ENCODE data around the gene CTNND2. TPM values are rescaled to one million over a fixed set of nuclear protein-coding genes. Genes with fewer than 3 reads are reported as not detected.

CTNND2 gene
- total RNA-seq, 2 experiments from 2014 or later, result not detected

GRCh38 chr5:11494340-11494739 is 409.9 kb downstream of the CTNND2 start:
- Mint-ChIP-seq H3K36me3 (ENCODE audit: low read depth) (no peaks in the 10 kb centered on the region), H3K27ac (no peak overlapping the region), H3K4me3 (no peak overlapping the region), H3K27me3 (no peaks in the 10 kb centered on the region), H3K4me1 (ENCODE audit: low read depth) (no peaks in the 10 kb centered on the region), H3K9me3 (no peaks in the 10 kb centered on the region)
- ChIA-PET POLR2A (no interaction called here), CTCF (no interaction called here)
- intact Hi-C loops (cut with micrococcal nuclease), result loop anchor here (10.0 kb wide), 1 partner anchor 1040 kb away; no protein-coding TSS in a partner anchor
- DNase-seq (no peak), ATAC-seq (no peak)
- TF ChIP-seq CTCF (IDR thresholded peaks at IDR 0.05), result no peak

- ChIA-PET CTCF (no interaction called here), POLR2A (no interaction called here)
- H3K27me3 Mint-ChIP-seq, result no peaks in the 10 kb centered on the region
- no peak overlapping the region for H3K27ac Mint-ChIP-seq
- H3K4me3 Mint-ChIP-seq, result no peak overlapping the region
- no peaks in the 10 kb centered on the region for H3K4me1 Mint-ChIP-seq (ENCODE audit: low read depth)
- TF ChIP-seq CTCF (IDR thresholded peaks at IDR 0.05), result no peak
- no peak for ATAC-seq
- intact Hi-C loops (cut with micrococcal nuclease), result loop anchor here (10.0 kb wide), 1 partner anchor 1037 kb away; no protein-coding TSS in a partner anchor
- H3K36me3 Mint-ChIP-seq (ENCODE audit: low read depth), result no peaks in the 10 kb centered on the region
- DNase-seq, result no peak
- H3K9me3 Mint-ChIP-seq, result no peaks in the 10 kb centered on the region
These were observed 412.7 kb downstream of the CTNND2 start for GRCh38 chr5:11491404-11492075.

DNA sequence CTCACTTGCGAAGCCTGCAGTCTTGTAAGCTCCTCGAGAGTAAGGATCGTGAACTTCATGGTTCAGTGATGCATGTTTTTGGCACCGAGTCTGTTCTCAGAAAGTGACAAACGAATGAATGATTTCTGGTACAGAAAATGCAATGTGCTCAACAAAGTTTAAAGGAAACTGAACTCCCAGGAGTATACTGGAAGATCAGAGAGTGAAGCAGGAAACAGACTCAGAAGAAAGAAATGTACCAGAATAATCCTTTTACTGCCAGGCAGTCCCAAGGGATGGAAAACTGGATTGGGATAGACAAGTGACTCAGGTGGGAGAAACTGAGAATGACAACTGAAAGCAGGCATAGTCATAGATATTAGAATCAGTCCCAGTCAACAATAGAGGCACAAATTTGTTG is 420.6 kb downstream of the CTNND2 start:
- CTCF ChIA-PET, result no interaction called here
- H3K9me3 Mint-ChIP-seq, result peaks cover 1% of the 10 kb centered on the region
- H3K36me3 Mint-ChIP-seq (ENCODE audit: low read depth), result no peaks in the 10 kb centered on the region
- DNase-seq (no peak), ATAC-seq (no peak)
- H3K27ac Mint-ChIP-seq, result no peak overlapping the region
- POLR2A ChIA-PET, result no interaction called here
- no peaks in the 10 kb centered on the region for H3K27me3 Mint-ChIP-seq
- TF ChIP-seq CTCF (IDR thresholded peaks at IDR 0.05), result no peak
- H3K4me3 Mint-ChIP-seq, result no peak overlapping the region
- H3K4me1 Mint-ChIP-seq (ENCODE audit: low read depth), result no peaks in the 10 kb centered on the region
- intact Hi-C loops (cut with micrococcal nuclease), result no loop called here

- ATAC-seq, result no peak
- Mint-ChIP-seq H3K36me3 (ENCODE audit: low read depth) (no peaks in the 10 kb centered on the region), H3K27me3 (no peaks in the 10 kb centered on the region), H3K9me3 (peaks cover 1% of the 10 kb centered on the region), H3K27ac (no peak overlapping the region), H3K4me1 (ENCODE audit: low read depth) (no peaks in the 10 kb centered on the region), H3K4me3 (no peak overlapping the region)
- no peak for DNase-seq
- CTCF ChIA-PET, result no interaction called here
- intact Hi-C loops (cut with micrococcal nuclease), result no loop called here
- POLR2A ChIA-PET, result no interaction called here
- TF ChIP-seq CTCF (IDR thresholded peaks at IDR 0.05), result no peak
These were observed 422.2 kb downstream of the CTNND2 start for GRCh38 chr5:11482011-11482410.

GRCh38 chr5:11477786-11478185 is 426.5 kb downstream of the CTNND2 start:
- intact Hi-C loops (cut with micrococcal nuclease), result no loop called here
- no peak for ATAC-seq
- Mint-ChIP-seq H3K27ac (no peak overlapping the region), H3K9me3 (peaks cover 1% of the 10 kb centered on the region), H3K4me1 (ENCODE audit: low read depth) (no peaks in the 10 kb centered on the region), H3K27me3 (no peaks in the 10 kb centered on the region), H3K4me3 (no peak overlapping the region), H3K36me3 (ENCODE audit: low read depth) (no peaks in the 10 kb centered on the region)
- TF ChIP-seq CTCF (IDR thresholded peaks at IDR 0.05), result no peak
- DNase-seq, result no peak
- ChIA-PET CTCF (no interaction called here), POLR2A (no interaction called here)

Measured in activated CD8-positive, alpha-beta T cell treated with anti-CD3 and anti-CD28 coated beads for 36 hours (primary cell).